Ureter (tissue), 1 donor: ENCODE data around the gene XPO6. TPM values are rescaled to one million over a fixed set of nuclear protein-coding genes. Genes with fewer than 3 reads are reported as not detected.
"Not testable (repeated sequence)": the region's sequence is repeated elsewhere in the genome, so short reads cannot be mapped to it uniquely, and the experiment has no call there.

ENCODE experiments used
- DNase-seq: peaks from one replicate; pipeline ENCODE4 v3.0.0-alpha.2; 2020; ENCODE audit warnings: low spot score
- total RNA-seq: library from RNA; stranded (reverse); gene quantifications from one replicate; pipeline ENCODE4 v1.2.4, GENCODE V29; 2023
- donor health status: DM: yes; HTN: yes; CAD: no.

The XPO6 gene, protein sequence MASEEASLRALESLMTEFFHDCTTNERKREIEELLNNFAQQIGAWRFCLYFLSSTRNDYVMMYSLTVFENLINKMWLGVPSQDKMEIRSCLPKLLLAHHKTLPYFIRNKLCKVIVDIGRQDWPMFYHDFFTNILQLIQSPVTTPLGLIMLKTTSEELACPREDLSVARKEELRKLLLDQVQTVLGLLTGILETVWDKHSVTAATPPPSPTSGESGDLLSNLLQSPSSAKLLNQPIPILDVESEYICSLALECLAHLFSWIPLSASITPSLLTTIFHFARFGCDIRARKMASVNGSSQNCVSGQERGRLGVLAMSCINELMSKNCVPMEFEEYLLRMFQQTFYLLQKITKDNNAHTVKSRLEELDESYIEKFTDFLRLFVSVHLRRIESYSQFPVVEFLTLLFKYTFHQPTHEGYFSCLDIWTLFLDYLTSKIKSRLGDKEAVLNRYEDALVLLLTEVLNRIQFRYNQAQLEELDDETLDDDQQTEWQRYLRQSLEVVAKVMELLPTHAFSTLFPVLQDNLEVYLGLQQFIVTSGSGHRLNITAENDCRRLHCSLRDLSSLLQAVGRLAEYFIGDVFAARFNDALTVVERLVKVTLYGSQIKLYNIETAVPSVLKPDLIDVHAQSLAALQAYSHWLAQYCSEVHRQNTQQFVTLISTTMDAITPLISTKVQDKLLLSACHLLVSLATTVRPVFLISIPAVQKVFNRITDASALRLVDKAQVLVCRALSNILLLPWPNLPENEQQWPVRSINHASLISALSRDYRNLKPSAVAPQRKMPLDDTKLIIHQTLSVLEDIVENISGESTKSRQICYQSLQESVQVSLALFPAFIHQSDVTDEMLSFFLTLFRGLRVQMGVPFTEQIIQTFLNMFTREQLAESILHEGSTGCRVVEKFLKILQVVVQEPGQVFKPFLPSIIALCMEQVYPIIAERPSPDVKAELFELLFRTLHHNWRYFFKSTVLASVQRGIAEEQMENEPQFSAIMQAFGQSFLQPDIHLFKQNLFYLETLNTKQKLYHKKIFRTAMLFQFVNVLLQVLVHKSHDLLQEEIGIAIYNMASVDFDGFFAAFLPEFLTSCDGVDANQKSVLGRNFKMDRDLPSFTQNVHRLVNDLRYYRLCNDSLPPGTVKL
- total RNA-seq: 145 TPM

- peak; percentile 98 for DNase-seq
Observed at GRCh38 chr16:28211758-28212531, at the start of gene XPO6. TSS of gene XPO6 (minus strand) at chr16:28211965. CDS start at chr16:28211368, 597 bp downstream.

DNA sequence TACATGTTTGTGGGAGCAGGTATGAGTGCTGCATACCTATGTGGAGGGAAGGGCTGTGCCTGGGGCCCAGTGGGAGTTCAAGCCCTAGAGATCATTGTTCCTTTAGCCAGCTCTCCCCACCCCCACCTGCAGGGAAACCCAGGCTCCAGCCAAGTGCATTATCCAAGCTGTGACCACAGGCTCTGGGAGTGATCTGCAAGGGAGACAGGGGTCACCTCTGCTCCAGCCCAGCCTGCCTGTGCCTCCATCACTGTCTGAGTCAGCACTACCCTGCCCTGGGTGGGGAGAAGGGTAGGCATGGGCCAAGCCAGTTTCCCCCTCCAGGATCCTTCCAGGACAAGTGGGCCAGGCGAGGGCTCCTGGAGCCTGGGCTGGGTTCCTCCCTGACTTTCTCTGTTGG, 48.4 kb upstream of the XPO6 start:
- DNase-seq: no peak

DNA sequence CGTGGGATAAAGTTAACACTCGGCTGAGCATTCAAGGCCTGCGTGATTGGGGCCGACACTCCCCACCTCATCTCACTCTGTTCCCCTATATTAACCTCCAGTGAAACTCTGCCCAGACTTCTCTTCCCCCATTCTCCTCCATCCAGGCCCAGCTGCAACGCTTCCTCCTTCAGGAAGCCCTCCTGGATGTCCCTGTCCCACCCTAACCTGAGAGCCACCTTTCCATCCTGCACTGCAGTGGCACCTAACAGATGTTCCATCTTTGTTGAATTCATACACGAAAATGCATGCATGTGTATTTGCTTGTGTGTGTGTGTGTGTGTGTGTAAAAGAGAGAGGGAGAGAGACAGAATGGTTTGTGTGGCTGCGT, 48.0 kb upstream of the XPO6 start:
- no peak for DNase-seq

DNA sequence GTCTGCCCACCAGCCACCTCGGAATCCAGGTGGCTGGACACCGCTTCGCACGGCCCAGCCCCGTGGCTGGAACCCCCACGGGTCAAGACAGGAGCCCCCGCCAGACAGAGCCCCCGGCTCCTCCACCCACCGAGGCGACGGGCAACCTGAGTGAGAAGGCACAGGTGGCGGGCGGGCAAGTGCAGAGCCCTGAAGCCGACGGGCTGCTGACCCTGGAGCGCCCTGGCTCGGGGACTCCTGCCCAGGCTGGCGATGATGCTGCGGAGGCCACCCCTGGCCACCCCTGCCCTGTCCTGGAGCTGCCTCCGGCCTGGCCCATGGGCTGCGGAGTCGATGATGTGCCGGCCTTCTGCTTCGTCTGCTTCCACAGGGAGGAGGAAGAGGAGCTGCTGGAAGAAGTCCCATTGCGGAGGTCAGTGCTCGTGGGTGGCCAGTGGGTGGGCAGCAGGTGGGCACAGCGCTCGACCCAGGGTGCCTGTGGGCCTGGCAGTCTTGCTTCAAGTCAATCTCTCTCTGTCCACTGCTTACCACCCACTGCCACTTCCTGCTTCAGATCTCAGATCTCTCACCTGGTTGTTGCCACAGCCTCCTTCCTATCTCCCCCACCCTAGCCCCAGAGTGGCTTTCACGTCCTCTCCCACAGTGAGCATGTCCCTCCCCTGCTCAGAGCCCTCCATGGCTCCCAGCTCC, 47.5 kb upstream of the XPO6 start:
- DNase-seq: no peak

DNA sequence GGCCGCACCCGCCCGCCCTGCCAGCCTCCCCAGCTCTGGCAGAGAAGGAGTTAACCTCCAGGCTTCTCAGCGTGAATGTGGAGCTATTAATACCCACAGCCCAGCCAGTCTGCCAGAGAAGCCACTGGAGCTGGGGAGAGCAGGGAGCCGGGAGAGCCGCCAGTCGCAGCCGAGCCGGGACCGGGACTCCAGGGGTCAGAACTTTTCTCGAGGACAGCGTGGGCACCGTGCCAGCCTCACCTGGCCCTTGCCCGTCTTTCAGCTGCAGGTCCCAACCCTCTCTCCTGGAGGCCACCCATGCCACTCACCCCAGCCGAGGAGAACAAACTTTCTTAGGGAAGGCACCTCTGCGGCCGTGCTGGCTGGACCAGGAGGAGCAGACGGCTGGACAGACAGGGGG, 46.8 kb upstream of the XPO6 start:
- DNase-seq: no peak

DNA sequence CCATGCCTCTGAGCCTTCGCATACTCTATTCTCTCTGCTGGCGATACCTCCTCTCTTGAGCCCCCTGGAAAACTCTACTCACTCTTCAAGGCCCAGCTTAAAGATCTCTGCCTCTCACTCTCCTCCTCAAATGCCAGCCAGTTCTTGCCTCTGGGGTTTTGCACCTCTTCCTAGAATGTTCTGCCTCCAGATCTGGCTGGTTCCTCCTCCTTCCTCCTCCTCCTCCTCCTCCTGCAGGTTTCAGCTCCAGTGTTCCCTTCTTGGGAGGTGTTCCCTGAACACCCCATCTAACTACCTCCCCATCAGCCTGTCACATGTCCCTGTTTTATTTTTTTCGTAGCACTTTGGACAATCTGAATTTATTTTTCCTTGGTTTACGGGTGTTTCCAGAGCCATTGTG, 45.5 kb upstream of the XPO6 start:
- DNase-seq: no peak

DNA sequence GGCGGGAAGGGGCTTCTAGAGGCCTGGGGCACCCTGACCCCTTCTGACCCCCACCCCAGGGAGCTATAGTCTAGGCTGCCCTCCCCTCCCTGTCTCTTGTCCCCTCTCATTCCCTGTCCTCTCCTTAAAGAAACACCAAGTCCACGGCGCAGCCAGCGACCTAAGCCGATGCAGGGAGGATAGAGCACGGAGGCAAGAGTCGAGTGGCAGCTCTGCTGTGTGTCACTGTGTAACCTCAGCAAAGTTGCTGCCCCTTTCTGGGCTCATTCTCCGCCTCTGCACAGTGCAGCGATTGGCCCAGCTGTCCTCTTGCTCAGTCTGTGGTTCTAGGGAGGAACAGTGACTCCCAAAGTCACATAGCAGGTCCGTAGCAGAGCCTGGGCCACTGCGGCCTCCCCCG, 44.1 kb upstream of the XPO6 start:
- no peak for DNase-seq

DNA sequence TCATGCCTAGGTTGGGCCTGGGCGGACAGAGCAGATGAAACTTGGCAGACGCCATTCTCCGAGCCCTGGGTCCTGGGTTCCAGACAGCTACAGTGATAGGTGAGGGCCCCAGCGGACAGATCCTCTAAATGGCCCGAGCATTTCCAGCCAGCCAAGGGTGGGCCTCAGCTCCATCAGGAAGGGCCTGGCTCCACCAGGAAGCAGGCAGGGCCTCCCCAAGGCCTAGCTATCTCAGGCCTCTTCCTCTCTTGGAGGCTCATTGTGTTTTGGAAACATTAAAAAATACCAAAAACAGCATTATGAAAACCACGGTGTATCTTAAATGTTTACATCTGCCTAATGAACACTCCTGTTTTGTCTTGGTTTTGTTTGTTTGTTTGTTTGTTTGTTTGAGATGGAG, 42.4 kb upstream of the XPO6 start:
- DNase-seq: no peak

- DNase-seq: no peak
Observed at GRCh38 chr16:28250999-28251398, 39.2 kb upstream of the XPO6 start.

GRCh38 chr16:28249483-28249882, 37.7 kb upstream of the XPO6 start:
- not testable (repeated sequence) for DNase-seq

GRCh38 chr16:28241924-28242323, 30.2 kb upstream of the XPO6 start:
- no peak for DNase-seq

GRCh38 chr16:28237754-28238357, 26.1 kb upstream of the XPO6 start:
- DNase-seq: no peak

DNA sequence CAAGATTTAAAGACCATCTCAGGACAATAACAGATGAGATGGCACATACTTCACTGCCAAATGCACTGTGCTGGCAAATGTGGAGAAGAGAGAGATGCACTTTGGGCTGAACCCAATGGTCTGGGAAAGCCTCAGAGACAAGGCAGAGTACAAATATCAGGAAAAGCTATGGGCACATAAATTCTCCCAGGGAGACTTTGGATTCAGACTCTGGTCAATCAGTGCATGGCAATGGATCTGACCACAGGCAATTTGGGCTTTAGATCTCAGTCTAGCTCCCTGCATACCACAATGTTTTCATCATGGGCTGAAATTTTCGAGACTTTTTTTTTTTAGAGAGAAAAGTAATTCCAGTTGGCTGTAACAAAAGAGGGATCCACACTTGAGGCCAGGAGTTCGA, 20.0 kb upstream of the XPO6 start:
- DNase-seq: no peak

GRCh38 chr16:28223909-28224308, 12.1 kb upstream of the XPO6 start:
- DNase-seq: not testable (repeated sequence)

GRCh38 chr16:28219777-28220176, 8.0 kb upstream of the XPO6 start:
- DNase-seq: not testable (repeated sequence)

DNA sequence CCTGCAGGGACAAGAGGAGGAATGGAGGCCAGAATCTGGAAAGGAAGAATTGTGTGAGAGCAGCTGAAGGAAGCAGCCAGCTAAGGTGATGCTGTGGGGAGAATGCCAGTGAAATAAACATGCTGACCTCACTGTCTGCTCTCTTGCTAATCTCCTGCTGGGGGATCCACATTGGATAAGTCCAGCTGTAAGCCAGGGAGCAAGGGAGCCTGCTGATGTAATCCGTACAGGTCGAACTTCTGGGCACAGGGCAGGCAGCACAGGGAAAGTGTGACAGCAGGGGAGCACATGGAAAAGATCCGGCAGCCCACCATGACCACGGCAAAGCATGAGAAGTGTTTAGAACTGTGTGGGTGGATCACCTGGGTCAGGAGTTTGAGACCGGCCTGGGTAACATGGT, 7.5 kb upstream of the XPO6 start:
- DNase-seq: no peak

- DNase-seq: no peak
Observed at GRCh38 chr16:28218109-28218508, 6.3 kb upstream of the XPO6 start.

DNA sequence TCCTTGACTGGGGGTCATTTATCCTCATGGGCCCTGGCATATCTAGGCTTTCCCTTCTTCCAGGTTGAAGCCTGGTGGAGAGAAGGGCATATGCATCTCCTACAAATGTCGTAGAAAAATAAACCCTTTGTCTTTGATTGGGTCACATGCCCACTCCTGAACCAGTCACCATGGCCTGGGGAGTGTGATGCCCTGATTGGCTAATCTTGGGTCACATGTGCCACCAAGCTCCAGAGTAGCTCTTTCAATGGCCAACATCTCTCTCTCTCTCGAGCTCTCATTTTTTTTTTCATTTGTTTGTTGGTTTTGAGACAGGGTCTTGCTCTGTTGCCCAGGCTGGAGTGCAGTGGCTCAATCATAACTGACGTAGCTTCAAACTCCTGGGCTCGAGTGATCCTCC, 5.6 kb upstream of the XPO6 start:
- no peak for DNase-seq

- DNase-seq: no peak
Observed at GRCh38 chr16:28213396-28213795, 1.6 kb upstream of the XPO6 start.

GRCh38 chr16:28212532-28212873, 738 bp upstream of the XPO6 start:
- no peak for DNase-seq
